CD4-positive, alpha-beta T cell treated with Interleukin-10 for 1 hour (primary cell): Measurements from ENCODE around the gene PROM2.

Experiments used
- DNase-seq: peaks from one replicate; pipeline ENCODE4 v3.0.0-alpha.2; 2020

Gene PROM2

DNA sequence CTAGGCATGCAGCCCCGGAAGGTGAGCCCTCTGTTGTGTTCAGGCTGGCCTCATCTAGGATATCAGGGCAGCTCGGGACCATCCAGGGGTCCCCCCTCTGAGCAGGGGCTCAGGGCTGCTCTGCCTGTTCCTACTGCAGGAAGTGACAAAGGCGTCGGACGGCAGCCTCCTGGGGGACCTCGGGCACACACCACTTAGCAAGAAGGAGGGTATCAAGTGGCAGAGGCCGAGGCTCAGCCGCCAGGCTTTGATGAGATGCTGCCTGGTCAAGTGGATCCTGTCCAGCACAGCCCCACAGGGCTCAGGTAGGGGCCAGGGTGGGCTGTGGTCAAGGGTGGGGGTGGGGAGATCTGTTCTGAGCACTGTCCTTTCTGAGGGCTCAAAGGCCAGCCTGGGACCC is 36.0 kb downstream of the PROM2 start:
- DNase-seq, result no peak

- DNase-seq, result no peak
Measured at GRCh38 chr2:95310651-95311050, 36.4 kb downstream of the PROM2 start.

DNA sequence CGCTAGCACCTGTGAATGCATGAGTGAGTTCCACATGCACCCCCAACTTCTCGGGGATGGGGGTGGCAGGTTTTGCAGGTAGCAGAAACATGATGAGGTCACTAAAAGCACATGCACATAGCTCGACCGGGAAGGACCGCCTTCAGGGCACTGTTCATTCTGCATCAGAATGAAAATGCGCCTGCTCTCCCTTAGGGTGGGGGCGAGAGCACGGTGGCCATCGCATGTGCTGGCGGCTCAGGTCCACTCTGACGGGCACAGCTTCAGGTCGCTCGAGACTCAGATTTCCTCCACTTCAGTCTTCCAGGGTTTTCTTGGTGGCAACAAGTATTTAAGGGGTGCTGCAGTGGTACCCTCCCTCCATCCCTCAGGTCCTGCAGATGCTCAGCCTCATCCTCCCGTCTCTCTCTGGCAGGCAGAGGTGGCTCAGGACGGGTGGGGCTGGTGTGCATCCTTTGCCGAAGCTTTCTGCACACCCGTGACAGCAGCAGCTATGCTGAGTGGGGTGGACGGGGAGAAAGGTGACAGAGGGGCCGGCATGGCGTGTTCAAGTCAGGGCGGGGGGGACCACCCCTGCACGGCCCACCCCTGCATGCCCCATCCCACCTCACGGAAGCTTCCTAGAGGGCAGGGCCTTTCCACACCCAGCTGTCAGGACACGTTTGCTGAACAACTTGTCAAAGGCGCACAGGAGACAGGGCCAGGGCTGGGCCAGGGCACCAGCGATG is 37.7 kb downstream of the PROM2 start:
- no peak for DNase-seq

- no peak for DNase-seq
Measured at GRCh38 chr2:95312543-95313201, 38.4 kb downstream of the PROM2 start.

GRCh38 chr2:95313296-95314131 is 39.3 kb downstream of the PROM2 start:
- DNase-seq, result no peak

GRCh38 chr2:95314598-95314963 is 40.3 kb downstream of the PROM2 start:
- no peak for DNase-seq

GRCh38 chr2:95314964-95315611 is 40.8 kb downstream of the PROM2 start:
- DNase-seq, result no peak

DNA sequence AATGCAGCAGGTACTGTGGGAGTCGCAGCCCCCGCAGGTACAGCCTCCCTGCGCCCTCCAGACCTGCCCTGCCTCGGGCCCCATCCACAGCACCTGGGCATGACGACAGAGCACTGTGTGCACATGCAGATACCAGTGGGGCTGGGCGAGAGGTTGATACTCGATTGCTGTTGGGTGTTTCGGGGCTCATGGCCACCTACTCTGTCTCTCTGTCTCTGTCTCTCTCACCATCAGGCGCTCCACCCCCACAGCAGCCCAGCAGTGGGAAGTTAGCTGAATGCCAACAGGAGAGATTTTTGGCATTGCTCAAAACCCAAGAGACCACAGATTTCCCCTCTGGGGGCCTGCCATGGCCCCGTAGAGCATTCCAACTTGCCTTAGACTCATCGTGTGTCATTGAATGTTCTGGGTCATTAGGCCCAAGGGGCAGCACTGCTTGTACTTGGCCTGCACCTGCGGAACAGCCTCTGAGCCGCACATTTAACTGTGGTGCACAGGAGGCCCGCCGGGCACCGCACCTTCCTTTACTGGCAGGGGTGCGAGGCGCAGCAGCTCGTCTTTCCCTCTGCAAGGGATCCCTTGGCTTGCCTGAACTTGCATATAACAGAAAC is 41.7 kb downstream of the PROM2 start:
- DNase-seq, result no peak

GRCh38 chr2:95316466-95317122 is 42.3 kb downstream of the PROM2 start:
- no peak for DNase-seq

GRCh38 chr2:95317123-95317500 is 42.9 kb downstream of the PROM2 start:
- no peak for DNase-seq

GRCh38 chr2:95317665-95318425 is 43.6 kb downstream of the PROM2 start:
- no peak for DNase-seq

DNA sequence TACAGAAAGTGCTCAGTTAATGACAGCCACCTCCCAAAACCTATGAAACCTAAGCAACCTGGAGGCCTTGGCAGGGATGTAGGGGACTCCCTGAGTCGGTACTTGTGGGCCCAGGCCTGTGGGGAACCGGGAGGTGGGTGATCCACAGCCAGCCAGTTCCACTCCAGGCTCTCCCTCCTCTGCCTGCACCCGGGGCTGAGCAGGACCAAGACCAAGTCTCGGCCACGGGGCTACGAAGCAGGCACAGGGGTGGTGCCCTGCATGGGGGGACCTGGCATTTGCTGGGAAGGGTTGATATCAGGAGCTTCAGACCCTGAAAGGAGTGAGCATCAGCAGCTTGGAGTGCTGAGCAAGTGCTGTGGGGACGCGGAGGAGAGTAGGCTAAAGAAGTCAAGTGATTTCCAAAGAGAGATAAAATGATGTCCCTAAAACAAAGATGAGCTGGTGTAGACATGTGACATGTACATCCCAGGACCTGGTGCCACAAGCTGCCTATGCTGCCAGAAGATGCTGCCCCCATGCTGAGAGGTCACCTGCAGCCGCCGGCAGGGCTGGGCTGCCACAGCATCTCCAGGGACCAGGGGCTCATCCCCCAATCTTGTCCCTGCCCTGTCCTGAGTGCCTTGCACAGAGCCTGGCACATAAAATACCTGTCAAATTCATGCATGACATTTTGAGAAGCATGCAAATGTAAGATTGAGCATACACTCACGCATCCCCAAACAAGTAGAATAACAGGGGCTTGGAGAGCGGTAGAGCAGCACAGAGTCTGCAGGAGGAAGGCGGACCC is 44.4 kb downstream of the PROM2 start:
- no peak for DNase-seq

- no peak for DNase-seq
Measured at GRCh38 chr2:95319481-95320343, 45.5 kb downstream of the PROM2 start.

- DNase-seq, result no peak
Measured at GRCh38 chr2:95320344-95320712, 46.1 kb downstream of the PROM2 start.

DNA sequence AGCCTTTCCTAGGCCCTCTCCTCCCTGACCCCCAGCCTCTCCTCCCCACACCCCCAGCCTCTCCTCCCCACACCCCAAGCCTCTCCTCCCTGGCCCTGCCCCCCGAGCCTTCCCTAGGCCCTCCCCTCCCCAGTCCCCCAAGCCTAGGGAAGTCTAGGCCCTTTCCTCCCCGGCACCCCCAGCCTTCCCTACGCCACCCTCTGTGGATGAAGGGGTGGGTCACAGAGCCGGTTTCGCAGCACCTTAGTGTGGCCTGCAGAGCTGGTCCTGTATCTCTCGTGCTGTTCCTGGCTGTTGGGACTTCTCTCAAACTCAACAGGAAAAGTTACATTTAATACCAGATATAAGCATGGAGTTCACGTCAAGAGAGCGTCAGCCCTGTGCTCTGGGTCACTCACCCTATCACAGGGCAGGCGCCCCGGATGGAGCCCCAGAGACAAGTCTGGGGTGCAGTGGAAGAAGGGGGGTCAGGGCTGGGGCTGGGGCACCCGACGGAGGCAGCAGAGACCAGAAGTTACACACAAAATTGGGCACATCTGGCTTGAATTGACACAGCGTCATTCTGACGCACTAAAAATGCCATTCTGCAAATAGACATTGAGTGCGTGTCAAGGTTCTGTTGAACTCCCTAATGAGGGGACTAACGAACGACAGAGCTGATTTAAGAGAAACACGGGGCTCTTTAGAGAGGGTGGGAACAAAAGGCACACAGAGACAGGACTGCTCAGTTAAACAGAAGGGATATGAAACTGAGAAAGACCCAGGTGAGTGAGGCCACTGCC is 46.9 kb downstream of the PROM2 start:
- no peak for DNase-seq

- no peak for DNase-seq
Measured at GRCh38 chr2:95323347-95324155, 49.3 kb downstream of the PROM2 start.

- no peak for DNase-seq
Measured at GRCh38 chr2:95325026-95325425, 50.8 kb downstream of the PROM2 start.
